ENCODE data around the gene ACADVL.

DNA sequence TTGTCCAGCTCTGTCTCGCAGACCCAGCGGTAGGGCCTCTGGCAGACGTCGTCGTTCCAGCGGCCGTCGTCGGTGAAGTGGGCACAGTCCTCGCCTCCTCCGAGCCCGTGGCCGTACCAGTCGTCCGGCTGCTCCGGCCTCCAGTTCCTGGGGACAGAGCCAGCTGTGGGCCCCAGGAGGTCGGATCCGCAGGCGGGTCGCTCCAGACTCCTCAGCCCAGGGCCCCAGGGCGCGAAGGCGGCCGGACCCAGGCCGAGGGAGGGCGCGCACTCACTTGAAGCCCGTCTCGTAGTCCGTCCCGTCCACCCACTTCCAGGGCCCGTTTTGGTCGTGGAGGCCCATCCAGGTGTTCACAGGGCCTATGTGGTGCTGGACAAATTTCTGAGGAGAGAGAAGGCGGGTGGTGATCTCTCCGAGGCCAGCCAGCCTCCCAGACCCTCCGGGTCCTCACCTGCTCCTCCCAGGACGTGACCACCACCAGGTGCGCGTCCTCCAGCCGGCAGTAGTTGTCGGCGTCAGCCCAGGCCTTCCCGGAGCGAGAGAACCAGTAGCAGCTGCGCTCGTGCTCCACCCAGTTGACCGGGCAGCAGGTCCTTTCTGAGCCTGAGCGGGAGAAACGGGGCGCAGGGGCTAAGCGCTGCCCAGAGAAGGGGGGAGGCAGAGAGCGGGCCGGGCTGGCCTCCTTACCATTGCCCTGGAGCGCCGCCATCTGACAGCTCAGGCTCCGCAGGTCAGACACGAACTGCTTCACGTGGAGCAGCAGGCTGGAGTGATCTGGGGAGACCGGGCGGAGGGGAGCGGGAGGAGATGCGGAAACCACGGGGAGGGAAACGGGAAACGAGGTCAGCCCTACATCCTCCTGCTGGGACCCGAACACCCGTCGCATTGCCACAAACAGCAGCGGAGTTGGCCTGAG lies 45.8 kb upstream of the ACADVL start:
- TF ChIP-seq, protein P1, sequence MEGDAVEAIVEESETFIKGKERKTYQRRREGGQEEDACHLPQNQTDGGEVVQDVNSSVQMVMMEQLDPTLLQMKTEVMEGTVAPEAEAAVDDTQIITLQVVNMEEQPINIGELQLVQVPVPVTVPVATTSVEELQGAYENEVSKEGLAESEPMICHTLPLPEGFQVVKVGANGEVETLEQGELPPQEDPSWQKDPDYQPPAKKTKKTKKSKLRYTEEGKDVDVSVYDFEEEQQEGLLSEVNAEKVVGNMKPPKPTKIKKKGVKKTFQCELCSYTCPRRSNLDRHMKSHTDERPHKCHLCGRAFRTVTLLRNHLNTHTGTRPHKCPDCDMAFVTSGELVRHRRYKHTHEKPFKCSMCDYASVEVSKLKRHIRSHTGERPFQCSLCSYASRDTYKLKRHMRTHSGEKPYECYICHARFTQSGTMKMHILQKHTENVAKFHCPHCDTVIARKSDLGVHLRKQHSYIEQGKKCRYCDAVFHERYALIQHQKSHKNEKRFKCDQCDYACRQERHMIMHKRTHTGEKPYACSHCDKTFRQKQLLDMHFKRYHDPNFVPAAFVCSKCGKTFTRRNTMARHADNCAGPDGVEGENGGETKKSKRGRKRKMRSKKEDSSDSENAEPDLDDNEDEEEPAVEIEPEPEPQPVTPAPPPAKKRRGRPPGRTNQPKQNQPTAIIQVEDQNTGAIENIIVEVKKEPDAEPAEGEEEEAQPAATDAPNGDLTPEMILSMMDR (IDR thresholded peaks at IDR 0.05) = no peak
- TF ChIP-seq POLR2A (IDR thresholded peaks at IDR 0.05) = no peak
- TF ChIP-seq EP300 (IDR thresholded peaks at IDR 0.05) = no peak
